NK-92 treated with Interleukin-12 subunit alpha and Interleukin-12 subunit beta, amount 100 ng/mL, for 24 hours (cell line): ENCODE data around the gene GRM5.

ENCODE experiments used
- DNase-seq: peaks from one replicate; lab custom pipeline; 2025; lab: John Stamatoyannopoulos, UW

GRM5 gene

DNA sequence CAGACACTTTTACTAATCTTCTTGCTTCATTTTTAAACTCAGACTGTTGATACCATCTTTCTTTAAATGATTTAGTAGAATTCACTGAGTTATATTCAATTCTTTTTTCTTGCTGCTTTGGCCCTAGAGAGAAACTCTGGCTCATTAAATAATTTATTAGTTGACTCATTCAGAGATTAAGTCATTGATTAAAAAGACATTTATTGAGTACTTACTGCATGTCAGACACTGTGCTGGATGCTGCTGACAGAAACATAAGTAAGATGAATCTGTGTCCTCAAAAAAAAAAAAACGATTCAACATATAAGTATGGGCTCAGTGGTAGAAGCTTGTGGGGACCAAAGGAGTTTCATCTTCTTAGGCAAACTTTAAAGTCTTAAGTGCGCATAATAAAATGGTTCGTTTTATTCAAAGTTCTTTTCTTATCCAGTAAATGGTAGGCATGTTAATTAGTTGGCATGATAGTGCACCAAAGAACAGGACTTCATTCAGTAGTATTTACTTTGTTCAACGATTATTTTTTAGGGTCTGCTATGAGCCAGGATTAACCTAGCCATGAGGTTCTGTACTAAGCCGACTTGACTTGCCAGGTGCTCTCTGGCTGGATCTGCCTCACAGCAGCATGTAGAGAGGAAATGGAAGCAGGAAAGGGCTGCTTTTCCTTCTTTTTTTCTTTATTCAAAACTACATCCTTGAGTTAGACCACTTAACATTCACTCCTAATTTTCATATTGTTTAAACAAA lies 447.3 kb downstream of the GRM5 start:
- no peak for DNase-seq

DNA sequence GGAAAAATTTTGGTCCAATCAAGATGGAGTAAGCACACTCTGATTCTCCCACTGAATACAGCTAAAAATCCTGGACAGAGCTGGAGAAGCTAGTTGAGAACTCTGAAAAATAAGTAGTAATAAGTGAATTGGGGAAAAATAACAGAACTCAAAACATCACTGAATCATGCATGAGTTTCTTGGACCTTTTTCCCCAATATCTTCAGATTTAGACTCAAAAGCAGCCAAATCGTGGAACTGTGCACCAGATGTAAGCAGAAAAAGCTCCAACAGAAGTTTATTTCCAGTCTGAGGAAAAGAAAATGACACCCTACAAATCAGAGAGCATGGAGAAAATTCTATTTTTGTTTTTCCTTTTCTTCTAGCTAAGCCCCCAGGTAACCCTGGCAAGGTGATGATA lies 448.6 kb downstream of the GRM5 start:
- DNase-seq = no peak

DNA sequence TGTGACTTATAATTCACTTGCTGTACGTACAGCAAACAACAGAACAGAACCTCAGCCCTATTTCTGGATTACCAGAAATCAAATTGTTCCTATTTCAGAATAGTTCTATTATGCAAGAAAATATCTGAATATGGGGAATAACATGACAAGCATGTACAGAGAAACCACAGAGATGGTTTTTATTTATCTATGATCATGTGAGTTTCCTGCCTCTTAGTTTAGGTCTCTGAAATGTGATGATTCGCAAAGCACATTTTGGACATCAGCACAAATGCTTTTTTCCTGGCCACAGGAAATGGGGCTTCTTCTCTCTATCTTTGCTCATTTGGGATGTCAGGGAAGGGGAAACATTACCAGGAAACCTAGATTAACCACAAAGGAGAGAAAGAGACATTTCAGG lies 461.5 kb downstream of the GRM5 start:
- DNase-seq = no peak

DNA sequence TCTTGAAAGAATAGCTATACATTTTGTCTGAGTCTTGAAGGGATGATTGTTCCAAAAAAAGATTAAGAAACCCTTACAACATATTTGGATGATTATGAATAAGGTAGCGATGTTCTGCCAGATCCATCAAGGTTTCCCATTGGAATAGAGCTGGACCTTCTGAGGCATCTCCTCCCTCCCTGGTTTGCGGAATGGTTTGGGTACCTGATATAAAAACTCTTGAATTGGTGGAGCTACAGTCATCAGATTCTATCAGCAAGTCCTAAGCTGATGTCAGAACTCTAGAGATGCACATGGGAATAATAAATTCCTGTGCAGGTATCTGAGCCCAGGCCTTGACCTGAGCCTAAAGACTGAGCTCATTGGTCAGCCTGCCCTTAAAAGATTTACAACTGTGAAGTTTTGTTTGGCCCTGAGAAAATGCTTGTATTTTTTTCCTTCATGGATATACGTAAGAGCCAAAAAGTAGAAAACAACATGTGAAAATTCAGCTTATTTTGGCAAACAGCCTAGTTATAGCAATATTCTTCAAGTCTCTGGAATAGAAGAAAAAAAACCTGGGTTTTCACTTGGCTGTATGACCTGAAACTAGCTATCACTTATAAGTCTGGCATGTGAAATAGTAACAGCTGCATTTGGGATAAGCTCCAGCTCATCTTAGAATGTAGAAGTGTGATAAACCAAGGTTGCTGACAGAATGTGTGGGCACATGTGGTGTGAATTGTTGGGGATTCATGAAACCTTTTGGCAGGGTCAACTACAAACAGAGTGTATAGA lies 462.5 kb downstream of the GRM5 start:
- DNase-seq = no peak

DNA sequence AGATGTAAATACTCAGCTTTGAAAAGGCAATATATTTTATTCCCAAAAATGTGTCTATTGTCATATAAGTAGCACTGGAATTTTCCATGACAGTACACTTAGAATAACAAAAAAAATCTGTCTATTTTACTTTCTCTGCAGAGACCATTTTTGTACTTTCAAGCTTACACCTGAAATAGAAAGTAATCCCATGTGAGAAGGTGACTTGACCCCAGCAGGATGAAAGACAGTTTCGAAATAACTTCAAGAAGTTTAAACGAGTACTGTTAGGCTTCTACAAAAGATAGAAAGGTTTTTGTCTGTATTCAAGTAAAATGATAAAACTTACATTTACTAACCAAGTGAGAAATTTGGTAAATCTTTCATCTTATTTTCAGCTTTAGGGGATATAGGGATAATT lies 468.4 kb downstream of the GRM5 start:
- no peak for DNase-seq

DNA sequence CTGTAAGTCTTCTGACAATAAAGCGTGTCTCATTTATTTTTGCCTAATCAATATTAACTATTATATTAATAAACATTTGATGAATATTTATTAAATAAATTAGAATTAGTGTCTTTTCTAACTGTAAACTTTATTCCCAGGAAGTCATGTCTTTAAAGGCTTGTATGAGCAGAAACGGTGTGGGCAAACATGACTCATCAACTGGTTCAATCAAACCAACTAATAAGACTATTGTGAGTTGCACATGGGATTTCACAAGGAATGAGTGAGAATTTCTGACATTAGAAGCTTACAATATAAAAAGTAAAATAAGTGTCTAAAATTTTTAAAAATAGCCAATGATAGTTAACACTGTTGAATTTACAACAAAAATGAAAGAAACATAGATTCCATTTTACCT lies 469.0 kb downstream of the GRM5 start:
- DNase-seq = no peak

DNA sequence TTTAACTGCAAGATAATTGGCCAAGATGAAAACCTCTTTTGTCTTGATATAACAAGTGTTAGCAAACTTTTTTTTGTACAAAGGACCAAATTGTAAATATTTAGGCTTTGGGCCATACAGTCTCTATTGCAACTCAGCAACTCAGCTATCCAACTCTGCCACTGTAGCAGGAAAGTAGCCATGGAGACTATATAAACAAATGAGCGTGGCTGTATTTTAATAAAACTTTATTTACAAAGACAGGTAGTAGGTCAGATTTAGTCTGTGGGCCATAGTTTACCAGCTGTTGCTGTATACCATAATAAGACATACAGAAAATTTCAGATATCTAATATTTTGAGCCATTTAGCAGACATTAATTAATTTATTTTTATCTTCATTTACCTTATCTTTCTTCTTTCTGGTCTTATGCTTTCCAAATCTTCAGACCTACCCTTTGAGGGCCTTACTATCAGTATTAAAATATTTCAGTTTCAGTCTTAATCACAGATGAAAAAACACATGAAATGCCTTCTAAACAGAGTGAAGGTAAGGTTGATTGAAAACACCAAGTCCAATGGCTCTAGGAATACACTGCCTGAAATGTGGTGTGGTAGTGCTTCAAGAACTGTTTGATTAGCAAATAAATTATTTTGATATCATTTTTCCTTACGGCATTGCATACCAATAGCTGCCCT lies 471.4 kb downstream of the GRM5 start:
- no peak for DNase-seq

DNA sequence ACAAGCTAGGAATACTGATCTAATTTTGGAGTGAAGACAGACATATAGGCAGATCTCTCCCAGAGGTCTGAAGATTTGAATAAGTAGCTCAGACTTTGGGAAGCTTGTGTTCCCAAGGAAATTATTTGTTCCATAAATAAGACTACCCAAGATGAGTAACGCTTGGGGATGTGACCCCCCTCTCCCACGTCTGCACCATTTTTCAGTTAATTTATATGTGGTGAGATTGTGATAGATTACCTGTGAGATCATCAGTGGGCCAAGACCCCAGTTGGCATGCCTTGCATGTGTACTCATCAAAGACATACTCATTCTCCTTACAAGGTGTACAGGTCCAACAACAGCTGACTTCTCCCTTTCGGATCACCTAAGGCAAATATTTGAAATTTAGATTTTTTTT lies 475.4 kb downstream of the GRM5 start:
- no peak for DNase-seq

DNA sequence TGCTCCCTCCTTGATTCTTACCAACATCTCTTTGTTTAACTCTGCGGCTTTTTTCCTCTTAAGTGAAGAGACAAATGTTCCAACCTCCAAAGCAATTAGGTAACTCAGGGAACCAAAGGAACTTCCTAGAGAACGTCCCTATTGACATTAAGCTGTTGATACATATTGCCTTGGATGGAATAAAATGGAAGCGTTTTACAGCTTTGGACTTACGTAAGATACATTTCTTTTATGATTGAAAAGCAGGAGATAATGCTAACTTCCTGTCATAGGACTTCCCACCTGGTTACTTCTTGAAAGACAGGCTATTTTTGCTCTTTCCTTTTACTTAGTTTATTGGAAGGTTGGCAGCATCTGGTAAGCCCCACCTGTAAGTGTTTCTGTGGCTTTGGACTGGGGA lies 482.5 kb downstream of the GRM5 start:
- DNase-seq = no peak

DNA sequence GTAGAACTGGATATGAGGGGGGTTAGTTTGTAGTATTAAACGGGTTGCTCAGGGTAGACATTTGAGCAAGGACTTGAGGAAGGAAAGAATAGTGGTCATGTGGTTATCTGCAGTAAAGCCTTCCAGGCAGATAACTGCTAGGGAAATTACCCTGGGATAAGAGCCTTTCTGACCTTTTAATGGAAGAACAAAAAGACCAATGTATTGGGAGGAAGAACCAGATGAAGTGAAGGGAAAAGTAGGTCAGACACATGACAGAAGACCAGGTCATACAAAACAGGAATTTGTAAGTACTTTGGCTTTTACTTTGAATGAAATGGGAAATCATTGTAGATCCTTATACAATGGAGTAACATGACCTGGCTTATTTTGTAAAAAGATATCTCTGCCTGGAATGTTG lies 486.3 kb downstream of the GRM5 start:
- DNase-seq = no peak

DNA sequence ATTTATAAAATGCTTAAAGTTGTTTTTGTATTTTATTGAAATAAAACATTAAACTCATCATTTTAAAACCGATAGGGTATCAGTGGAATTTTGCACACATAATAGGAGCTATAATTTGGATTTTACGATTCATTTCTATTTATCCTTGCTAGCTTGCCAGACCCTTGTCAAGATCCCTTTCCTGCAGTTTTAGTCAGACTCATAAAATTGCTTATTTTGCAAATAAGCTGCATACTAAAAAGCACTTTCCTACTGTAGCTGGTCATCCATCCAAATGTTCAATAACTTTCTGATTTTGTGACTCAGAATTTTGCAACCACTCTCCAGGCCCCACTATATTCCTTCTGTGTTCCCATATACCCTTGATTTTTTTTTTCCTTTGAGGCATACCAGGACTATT lies 489.0 kb downstream of the GRM5 start:
- no peak for DNase-seq

DNA sequence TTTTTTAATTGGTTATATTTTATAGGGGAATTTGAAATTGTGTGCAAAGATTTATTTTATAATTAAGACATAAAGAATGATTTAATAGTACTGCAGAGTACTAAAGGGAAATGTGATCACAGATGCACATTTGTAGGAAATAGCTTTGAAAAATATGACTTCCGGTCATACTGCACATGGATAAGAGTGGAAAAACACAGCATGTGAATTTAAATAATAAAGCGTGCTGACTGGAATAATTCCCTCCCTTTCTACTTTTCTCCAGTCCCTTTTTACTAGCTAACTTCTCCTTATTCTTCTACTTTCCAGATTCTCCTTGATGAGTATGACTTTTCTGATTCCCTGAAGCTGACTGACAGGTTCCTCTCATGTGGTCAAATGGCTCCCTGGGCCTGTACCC lies 489.9 kb downstream of the GRM5 start:
- DNase-seq = no peak

DNA sequence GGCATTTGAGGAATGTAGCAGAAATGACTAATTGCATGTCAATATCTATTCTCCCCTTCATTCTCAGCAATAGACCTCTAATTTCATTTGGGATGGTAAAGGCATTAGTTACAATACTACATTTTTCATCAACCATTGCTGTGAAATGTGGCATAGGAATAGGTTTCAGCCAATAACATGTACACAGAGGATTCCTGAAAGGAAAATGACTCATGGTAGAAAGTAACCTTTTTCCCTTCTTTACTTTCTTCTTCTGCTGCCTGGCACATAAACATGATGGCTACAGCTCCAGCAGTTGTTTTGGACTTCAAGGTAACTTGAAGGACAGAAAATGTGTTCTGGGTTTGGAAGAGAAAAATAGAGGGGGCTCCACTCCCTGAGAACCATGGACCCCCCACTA lies 496.4 kb downstream of the GRM5 start:
- no peak for DNase-seq

DNA sequence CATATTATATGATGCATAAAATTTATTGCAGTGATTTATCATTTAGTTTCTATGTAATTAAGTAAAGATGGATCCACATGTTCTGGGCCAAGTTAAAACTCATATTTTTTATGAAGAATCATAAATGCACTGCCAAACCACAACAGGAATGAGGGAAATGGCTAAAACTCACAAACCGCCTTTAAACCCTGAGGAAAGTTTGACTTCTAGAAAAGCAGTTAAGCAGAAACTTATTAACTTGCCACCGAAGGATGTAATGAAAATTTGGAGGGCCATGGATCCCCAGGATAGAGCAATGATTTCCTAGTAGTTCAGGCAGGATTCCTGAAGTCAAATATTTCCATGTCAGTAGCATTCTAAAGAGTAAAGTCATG lies 510.0 kb downstream of the GRM5 start:
- no peak for DNase-seq

DNA sequence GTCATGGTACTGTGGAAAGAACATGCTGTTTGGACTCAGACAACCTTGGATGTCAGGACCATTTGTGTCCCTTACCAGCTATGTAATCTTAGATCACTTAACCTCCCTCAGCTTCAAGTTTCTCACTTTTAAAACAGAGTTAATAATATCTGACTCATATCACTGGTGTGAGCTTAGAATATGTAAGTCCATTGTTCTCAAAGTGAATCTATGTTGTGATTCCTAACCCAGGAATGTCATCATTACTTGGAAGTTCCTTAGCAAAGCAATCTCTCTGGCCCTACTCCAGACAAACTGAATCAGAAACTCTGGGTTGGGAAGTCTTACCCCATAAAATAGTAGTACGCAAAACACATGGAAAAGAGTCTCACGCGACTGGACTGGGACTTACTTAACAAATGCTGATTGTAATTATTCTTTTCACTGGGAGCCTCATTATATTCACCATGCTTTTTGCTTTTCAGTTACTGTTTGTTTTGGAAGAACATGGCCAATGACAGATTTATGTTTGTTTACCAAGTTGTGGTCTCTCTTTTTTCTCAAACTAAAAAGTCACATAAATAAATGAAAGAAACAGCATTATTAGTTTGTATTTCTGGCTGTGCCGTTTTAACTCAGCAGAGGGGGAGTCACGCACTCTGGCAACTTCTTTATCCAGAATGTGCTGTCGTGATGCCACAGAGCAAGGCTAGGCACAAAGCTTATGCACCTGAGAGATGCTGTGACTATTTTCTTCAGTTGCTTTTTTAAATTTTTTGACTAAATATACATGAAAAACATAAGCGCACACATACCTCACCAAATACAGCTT lies 510.6 kb downstream of the GRM5 start:
- no peak for DNase-seq

DNA sequence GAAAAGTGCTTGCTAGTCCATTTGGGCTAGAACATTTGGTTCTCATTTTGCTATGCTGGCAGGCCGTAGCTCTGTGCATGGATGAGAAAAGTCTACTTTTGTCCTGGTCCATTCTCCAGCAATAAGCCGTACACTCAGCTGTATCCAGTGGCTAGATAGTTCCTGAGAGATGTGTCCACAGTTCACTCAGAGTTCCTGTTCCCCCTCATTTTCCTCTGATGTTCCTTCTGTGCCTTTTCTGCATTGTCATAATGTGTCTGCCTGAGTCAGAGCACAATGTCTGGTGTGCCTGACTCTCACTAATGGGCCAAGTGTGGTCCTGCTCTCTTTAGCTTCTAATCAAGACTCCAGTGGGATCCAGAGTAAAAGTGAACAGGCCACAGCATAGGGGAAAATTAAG lies 512.6 kb downstream of the GRM5 start:
- no peak for DNase-seq

DNA sequence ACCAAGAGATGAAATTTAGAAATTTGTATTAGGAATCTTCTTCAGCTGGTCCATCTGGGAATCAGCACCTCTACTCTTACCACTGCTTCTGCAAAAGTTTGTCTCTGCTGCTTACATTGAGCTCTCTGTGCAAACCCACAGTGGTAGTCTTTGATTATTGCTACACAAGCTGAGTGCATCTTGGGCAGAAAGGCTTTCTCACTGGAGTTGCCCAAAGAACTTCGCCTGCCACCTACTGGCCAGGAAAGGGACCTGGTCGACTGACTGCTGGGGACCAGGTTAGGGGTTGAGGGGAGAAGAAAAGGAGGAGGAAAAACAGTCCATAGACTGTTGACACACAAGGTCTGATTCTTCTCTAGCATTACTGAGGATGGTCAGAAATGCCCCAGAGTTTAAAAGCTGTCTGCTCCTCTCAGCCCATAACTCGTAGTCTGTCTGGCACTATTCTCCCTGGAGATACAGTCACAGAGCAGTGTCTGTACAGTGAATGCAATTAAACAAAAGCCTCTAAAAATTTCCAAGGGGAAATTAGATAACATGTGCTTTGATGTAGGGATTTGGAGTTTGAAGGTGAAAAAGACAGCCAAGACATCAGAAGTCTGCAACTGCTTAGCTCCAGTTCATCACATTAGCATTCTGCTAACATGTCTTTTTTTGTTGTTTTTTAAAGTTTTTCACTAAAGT lies 513.3 kb downstream of the GRM5 start:
- peak; percentile 26 for DNase-seq

DNA sequence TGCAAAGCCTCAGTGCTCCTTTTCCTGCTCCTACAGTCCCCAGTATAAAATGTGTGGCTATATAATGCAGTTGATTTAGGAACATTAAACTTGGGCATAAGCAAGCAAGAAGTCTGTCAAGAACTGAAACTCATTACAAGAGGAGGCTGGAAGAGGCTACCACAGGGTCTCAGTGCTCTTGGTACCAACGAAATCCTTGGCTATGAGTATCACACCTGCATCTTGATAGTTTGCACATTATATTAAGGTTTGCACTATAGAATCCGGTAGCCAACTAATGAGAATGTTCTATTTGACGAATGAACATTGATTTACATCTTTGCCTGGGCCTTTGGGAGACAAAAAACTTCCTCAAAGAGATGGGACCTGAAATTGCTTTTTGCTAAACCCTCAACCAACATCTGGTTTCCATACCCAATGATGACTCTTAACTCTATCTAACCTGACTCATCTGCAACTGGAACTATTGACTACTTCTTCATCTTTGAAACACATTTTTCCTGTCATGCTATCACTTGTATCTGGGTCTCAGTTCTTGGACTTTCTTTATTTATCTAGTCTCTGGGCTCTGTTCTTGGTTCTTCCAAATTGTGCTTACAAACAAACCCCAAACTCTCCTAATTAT lies 521.0 kb downstream of the GRM5 start:
- DNase-seq = no peak

DNA sequence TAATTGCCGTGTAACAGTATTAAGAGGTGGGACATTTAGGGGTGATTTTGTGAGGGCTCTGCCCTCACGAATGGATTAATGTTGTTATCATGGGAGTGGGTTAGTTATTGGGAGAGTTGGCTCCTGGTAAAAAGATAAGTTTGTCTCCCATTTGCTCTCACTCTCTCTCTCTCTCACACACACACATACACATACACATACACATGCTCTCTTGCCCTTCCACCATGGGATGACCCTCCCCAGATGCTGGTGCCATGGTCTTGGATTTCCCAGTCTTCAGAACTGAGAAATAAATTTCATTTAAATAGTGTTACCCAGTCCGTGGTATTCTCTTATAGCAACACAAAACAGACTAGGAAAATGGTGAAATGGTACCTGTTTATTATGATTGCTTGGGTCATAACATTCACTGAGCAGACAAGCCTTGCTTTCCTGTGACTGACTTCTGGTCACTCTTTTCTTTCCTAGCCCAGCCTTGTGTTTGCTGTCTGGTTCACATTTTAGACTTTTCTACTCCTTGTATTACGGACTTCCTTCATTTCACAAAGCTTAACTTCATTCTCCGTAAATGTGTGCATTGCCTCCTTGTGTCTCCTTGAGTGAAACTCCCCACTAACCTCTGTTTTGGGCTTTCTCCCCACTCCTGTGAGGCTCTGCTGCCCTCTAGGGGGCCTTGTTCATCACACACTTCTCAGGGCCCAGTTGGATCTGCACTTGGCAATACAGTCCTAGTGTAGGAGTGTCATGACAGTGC lies 521.7 kb downstream of the GRM5 start:
- peak; percentile 67 for DNase-seq

DNA sequence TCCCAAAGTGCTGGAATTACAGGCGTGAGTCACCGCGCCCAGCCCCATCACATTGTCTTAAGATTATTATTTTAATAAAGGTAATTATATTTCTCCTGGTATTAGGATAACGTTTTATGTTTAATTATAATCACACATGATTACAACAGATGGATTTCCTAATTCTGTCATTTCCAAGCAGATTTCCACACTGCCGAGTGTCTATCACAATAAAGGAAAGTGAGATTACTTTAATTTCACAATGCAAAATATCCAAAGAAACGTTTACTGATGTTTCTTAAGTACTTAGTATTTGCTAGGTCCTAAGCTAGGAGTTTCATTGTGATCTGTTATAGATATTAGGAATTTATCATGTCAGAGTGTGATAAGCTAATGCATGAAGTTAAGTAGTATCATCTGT lies 524.8 kb downstream of the GRM5 start:
- no peak for DNase-seq

DNA sequence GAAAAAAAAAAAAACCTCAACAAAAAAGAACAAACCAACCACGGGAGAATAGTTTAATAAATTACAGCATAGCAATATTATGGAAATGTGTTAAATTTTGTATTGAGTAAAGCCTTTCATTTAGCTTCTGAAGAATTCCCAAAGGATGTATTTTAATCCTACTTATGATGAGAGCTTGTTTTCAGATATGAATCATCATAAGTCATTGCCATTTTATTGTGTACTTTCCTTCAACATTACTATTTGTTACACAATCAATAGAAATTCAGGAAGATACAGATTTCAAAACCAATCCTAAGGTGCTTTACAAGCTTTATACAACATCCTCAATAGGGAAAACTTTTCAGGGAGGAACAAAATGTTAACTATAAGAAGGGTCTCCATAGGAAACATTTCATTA lies 527.7 kb downstream of the GRM5 start:
- DNase-seq = no peak
